Calu3 (cell line): ENCODE data around the gene KDM4B. TPM values are rescaled to one million over a fixed set of nuclear protein-coding genes. Genes with fewer than 3 reads are reported as not detected.
A peak's percentile ranks its signal among the peaks of the same experiment; 100 is the strongest.

ENCODE experiments used
- BruUV-seq: library from RNA; stranded (reverse); fragments of 400-500 nt; replicated peaks from 2 replicates; lab custom pipeline; 2021; lab: Mats Ljungman, UMichigan
- CTCF ChIA-PET: fragments of 300-600 bp; sonication (Branson Sonifier 250); formaldehyde crosslinking; loops from one replicate; lab custom pipeline; 2022; ENCODE audit warnings: antibody characterized with exemption; lab: Charles Lee
- DNase-seq: peaks from one replicate; pipeline ENCODE4 v3.0.0; 2022
- H3K27ac Mint-ChIP-seq: one replicate; pipeline ENCODE4 v1.8.0; 2022; ENCODE audit warnings: mixed read lengths; ENCODE audit not compliant: unreplicated experiment
- H3K27me3 Mint-ChIP-seq: one replicate; pipeline ENCODE4 v1.8.0; 2022; ENCODE audit warnings: mixed read lengths; ENCODE audit not compliant: unreplicated experiment
- H3K36me3 Mint-ChIP-seq: one replicate; pipeline ENCODE4 v1.8.0; 2022; ENCODE audit warnings: mild to moderate bottlenecking, moderate library complexity, mixed read lengths; ENCODE audit not compliant: insufficient read depth, unreplicated experiment
- H3K4me1 Mint-ChIP-seq: one replicate; pipeline ENCODE4 v1.8.0; 2022; ENCODE audit warnings: mild to moderate bottlenecking, low read depth, mixed read lengths; ENCODE audit not compliant: unreplicated experiment
- H3K4me3 Mint-ChIP-seq: one replicate; pipeline ENCODE4 v1.8.0; 2022; ENCODE audit warnings: mild to moderate bottlenecking, low read depth, moderate library complexity, mixed read lengths; ENCODE audit not compliant: unreplicated experiment
- H3K9me3 Mint-ChIP-seq: one replicate; pipeline ENCODE4 v1.8.0; 2022; ENCODE audit warnings: low read depth, mixed read lengths; ENCODE audit not compliant: unreplicated experiment
- CTCF ChIP-seq: fragments of 200-600 bp; IDR thresholded peaks from one replicate; pipeline ENCODE4 v1.8.0; 2022; ENCODE audit warnings: antibody characterized with exemption; ENCODE audit not compliant: unreplicated experiment
- intact Hi-C: fragments of 100-400 bp; cut with micrococcal nuclease; formaldehyde crosslinking; loops from one replicate; pipeline ENCODE4 v1.10.0; 2022; ENCODE audit not compliant: unreplicated experiment
- total RNA-seq: library from RNA; stranded (reverse); gene quantifications from 2 replicates; pipeline ENCODE4 v1.2.3, GENCODE V29; 2022

Gene KDM4B
- total RNA-seq, 1 experiment from 2014 or later: 13.9 TPM

GRCh38 chr19:5165697-5166019, 196.7 kb downstream of the KDM4B start:
- peaks cover 6% of the 10 kb centered on the region for H3K9me3 Mint-ChIP-seq
- no peak for DNase-seq
- no peak overlapping the region for H3K4me3 Mint-ChIP-seq
- TF ChIP-seq CTCF: no peak
- no peak overlapping the region for H3K27ac Mint-ChIP-seq
- BruUV-seq: no TSS peak
- peaks cover 12% of the 10 kb centered on the region for H3K4me1 Mint-ChIP-seq
- H3K36me3 Mint-ChIP-seq: peaks cover 10% of the 10 kb centered on the region
- CTCF ChIA-PET: no interaction called here
- no peaks in the 10 kb centered on the region for H3K27me3 Mint-ChIP-seq
- intact Hi-C loops: no loop called here

GRCh38 chr19:5166262-5166661, 197.3 kb downstream of the KDM4B start:
- H3K36me3 Mint-ChIP-seq: peaks cover 10% of the 10 kb centered on the region
- intact Hi-C loops: no loop called here
- CTCF ChIA-PET: no interaction called here
- peaks cover 6% of the 10 kb centered on the region for H3K9me3 Mint-ChIP-seq
- BruUV-seq: no TSS peak
- H3K4me3 Mint-ChIP-seq: no peak overlapping the region
- H3K27ac Mint-ChIP-seq: no peak overlapping the region
- DNase-seq: no peak
- H3K27me3 Mint-ChIP-seq: no peaks in the 10 kb centered on the region
- TF ChIP-seq CTCF: no peak
- H3K4me1 Mint-ChIP-seq: peaks cover 12% of the 10 kb centered on the region

GRCh38 chr19:5170329-5170745, 201.4 kb downstream of the KDM4B start:
- H3K27me3 Mint-ChIP-seq: no peaks in the 10 kb centered on the region
- CTCF ChIA-PET: interaction anchor here (0.5 to 0.6 kb wide), 2 partner anchors 99 to 278 kb away, joined by 3 to 5 read pairs; no protein-coding TSS in a partner anchor
- BruUV-seq: no TSS peak
- DNase-seq: peak; percentile 26
- no peak for TF ChIP-seq CTCF
- peaks cover 12% of the 10 kb centered on the region for H3K4me1 Mint-ChIP-seq
- H3K27ac Mint-ChIP-seq: peak overlapping the region; percentile 16
- peak overlapping the region; percentile 4 for H3K4me3 Mint-ChIP-seq
- H3K9me3 Mint-ChIP-seq: peaks cover 6% of the 10 kb centered on the region
- intact Hi-C loops: no loop called here
- peaks cover 10% of the 10 kb centered on the region for H3K36me3 Mint-ChIP-seq

GRCh38 chr19:5171711-5172110, 202.8 kb downstream of the KDM4B start:
- Mint-ChIP-seq H3K36me3 (peaks cover 6% of the 10 kb centered on the region), H3K4me3 (no peak overlapping the region), H3K9me3 (peaks cover 6% of the 10 kb centered on the region), H3K27ac (no peak overlapping the region), H3K4me1 (peaks cover 14% of the 10 kb centered on the region), H3K27me3 (no peaks in the 10 kb centered on the region)
- intact Hi-C loops: no loop called here
- CTCF ChIA-PET: interaction anchor here (0.9 kb wide), 1 partner anchor 18 kb away, joined by 4 read pairs; no protein-coding TSS in a partner anchor
- peak; percentile 50 for DNase-seq
- no peak for TF ChIP-seq CTCF
- no TSS peak for BruUV-seq
